ENCODE measurements around the gene RANBP10. TPM values are rescaled to one million over a fixed set of nuclear protein-coding genes. Genes with fewer than 3 reads are reported as not detected.

The RANBP10 gene
- total and polyA plus RNA-seq, 2 experiments from 2014 or later: 9.0 to 13.6 TPM

- no peak for TF ChIP-seq NANOG (IDR thresholded peaks at IDR 0.05; ENCODE audit: borderline replicate concordance)
- no peak for TF ChIP-seq POLR2AphosphoS5 (IDR thresholded peaks at IDR 0.05; ENCODE audit: low read depth)
- TF ChIP-seq ETS1 (IDR thresholded peaks at IDR 0.05): no peak
- no peak for TF ChIP-seq ZNF331 (CRISPR knock-in tag; IDR thresholded peaks at IDR 0.05; ENCODE audit: low read depth)
- TF ChIP-seq CTCF (conservative IDR thresholded peaks at IDR 0.05; ENCODE audit: low read depth in 2 of 2): no peak
- no peak for TF ChIP-seq EZH2 (IDR thresholded peaks at IDR 0.05; ENCODE audit: low read depth, unreplicated experiment)
- no peak for TF ChIP-seq ZNF114 (CRISPR knock-in tag; IDR thresholded peaks at IDR 0.05)
- TF ChIP-seq EZH2phosphoT487 (IDR thresholded peaks at IDR 0.05; ENCODE audit: unreplicated experiment): no peak
Observed at GRCh38 chr16:67704110-67704509, 102.2 kb downstream of the RANBP10 start (continued).

GRCh38 chr16:67703626-67704025, 102.7 kb downstream of the RANBP10 start:
- DNase-seq (ENCODE audit: low spot score) (no peak), ATAC-seq (no peak)
- H3K4me3 Mint-ChIP-seq: no peak overlapping the region
- H3K36me3 ChIP-seq (ENCODE audit: insufficient read depth): no peaks in the 10 kb centered on the region
- H3K36me3 Mint-ChIP-seq (ENCODE audit: low read depth): peaks cover 3% of the 10 kb centered on the region; the same call in 2 of the 3 replicates
- no peaks in the 10 kb centered on the region for H3K9me3 Mint-ChIP-seq
- no peaks in the 10 kb centered on the region; the same call in 1 of the 2 replicates for H3F3A ChIP-seq (replicated peaks; ENCODE audit: low read depth)
- H3K27ac Mint-ChIP-seq: no peak overlapping the region
- H3K27me3 ChIP-seq (ENCODE audit: insufficient read depth): no peaks in the 10 kb centered on the region
- peaks cover 5% of the 10 kb centered on the region for H3K4me1 ChIP-seq (ENCODE audit: insufficient read depth)
- H3K27me3 Mint-ChIP-seq (ENCODE audit: insufficient read depth, low read depth, poor library complexity): no peaks in the 10 kb centered on the region
- no peak overlapping the region for H3K27ac ChIP-seq (ENCODE audit: low read depth)
- H4K20me1 ChIP-seq (replicated peaks; ENCODE audit: insufficient read depth): peaks cover 15% of the 10 kb centered on the region; the same call in 1 of the 2 replicates
- peaks cover 88% of the 10 kb centered on the region for H3K79me2 ChIP-seq (replicated peaks; ENCODE audit: insufficient read depth)
- H3K4me1 Mint-ChIP-seq: peaks cover 3% of the 10 kb centered on the region; the same call in 2 of the 3 replicates
- H3K9me2 ChIP-seq (ENCODE audit: insufficient read depth): no peaks in the 10 kb centered on the region
- no peak overlapping the region for H2AFZ ChIP-seq
- no peak overlapping the region for H3K4me2 ChIP-seq
- H3K4me3 ChIP-seq: no peak overlapping the region
- TF ChIP-seq ETS1 (IDR thresholded peaks at IDR 0.05) (no peak), NANOG (IDR thresholded peaks at IDR 0.05; ENCODE audit: borderline replicate concordance) (no peak), CTCF (conservative IDR thresholded peaks at IDR 0.05; ENCODE audit: low read depth in 2 of 2) (no peak), POLR2AphosphoS5 (IDR thresholded peaks at IDR 0.05; ENCODE audit: low read depth) (no peak), STAT1 (IDR thresholded peaks at IDR 0.05; ENCODE audit: unreplicated experiment) (no peak), ZNF462 (CRISPR knock-in tag; IDR thresholded peaks at IDR 0.05) (no peak), EZH2 (IDR thresholded peaks at IDR 0.05; ENCODE audit: low read depth, unreplicated experiment) (no peak)
